Renal cortical epithelial cell (primary cell): ENCODE results near the gene COBLL1. TPM values are rescaled to one million over a fixed set of nuclear protein-coding genes. Genes with fewer than 3 reads are reported as not detected.

Experiments used
- DNase-seq: peaks from one replicate; pipeline ENCODE4 v3.0.0-alpha.2; 2011; ENCODE audit warnings: low read depth
- total RNA-seq: library from RNA; depleted of rRNA; stranded (reverse); fragments of >200 nt; gene quantifications from 2 replicates; pipeline ENCODE4 v1.2.3, GENCODE V29; 2014

COBLL1 gene
- total RNA-seq, 1 donor from 2014 or later = 117 TPM

- DNase-seq = no peak
These were observed 18.5 kb downstream of the COBLL1 start for GRCh38 chr2:164823126-164823525.

- DNase-seq = no peak
These were observed 20.3 kb downstream of the COBLL1 start for GRCh38 chr2:164821338-164821737.

GRCh38 chr2:164818149-164819136 lies 23.2 kb downstream of the COBLL1 start:
- DNase-seq = peak; percentile 38

- no peak for DNase-seq
These were observed 24.7 kb downstream of the COBLL1 start for GRCh38 chr2:164816900-164817299.

GRCh38 chr2:164816046-164816445 lies 25.6 kb downstream of the COBLL1 start:
- peak; percentile 33 for DNase-seq

GRCh38 chr2:164815071-164815793 lies 26.4 kb downstream of the COBLL1 start:
- DNase-seq = no peak

- no peak for DNase-seq
These were observed 28.1 kb downstream of the COBLL1 start for GRCh38 chr2:164813535-164813934.

GRCh38 chr2:164812378-164812777 lies 29.2 kb downstream of the COBLL1 start:
- no peak for DNase-seq

GRCh38 chr2:164811819-164812218 lies 29.8 kb downstream of the COBLL1 start:
- DNase-seq = no peak

GRCh38 chr2:164810843-164811242 lies 30.8 kb downstream of the COBLL1 start:
- peak; percentile 63 for DNase-seq

- peak; percentile 48 for DNase-seq
These were observed 32.8 kb downstream of the COBLL1 start for GRCh38 chr2:164808776-164809175.

- no peak for DNase-seq
These were observed 37.7 kb downstream of the COBLL1 start for GRCh38 chr2:164803776-164804466.

GRCh38 chr2:164802095-164802707 lies 39.4 kb downstream of the COBLL1 start:
- no peak for DNase-seq

GRCh38 chr2:164800572-164800971 lies 41.1 kb downstream of the COBLL1 start:
- DNase-seq = no peak

GRCh38 chr2:164797627-164798026 lies 44.0 kb downstream of the COBLL1 start:
- DNase-seq = no peak

GRCh38 chr2:164796999-164797398 lies 44.6 kb downstream of the COBLL1 start:
- no peak for DNase-seq

- DNase-seq = no peak
These were observed 47.0 kb downstream of the COBLL1 start for GRCh38 chr2:164794432-164795231.

- DNase-seq = no peak
These were observed 47.6 kb downstream of the COBLL1 start for GRCh38 chr2:164794016-164794415.

GRCh38 chr2:164793529-164793928 lies 48.1 kb downstream of the COBLL1 start:
- DNase-seq = no peak

GRCh38 chr2:164792316-164793170 lies 49.1 kb downstream of the COBLL1 start:
- peak; percentile 43 for DNase-seq
